ENCODE results near the gene LRRC18. TPM values are rescaled to one million over a fixed set of nuclear protein-coding genes. Genes with fewer than 3 reads are reported as not detected.

The LRRC18 gene
- polyA plus RNA-seq, 2 of the 4 experiments (the other 2 are of a cell fraction) = not detected

DNA sequence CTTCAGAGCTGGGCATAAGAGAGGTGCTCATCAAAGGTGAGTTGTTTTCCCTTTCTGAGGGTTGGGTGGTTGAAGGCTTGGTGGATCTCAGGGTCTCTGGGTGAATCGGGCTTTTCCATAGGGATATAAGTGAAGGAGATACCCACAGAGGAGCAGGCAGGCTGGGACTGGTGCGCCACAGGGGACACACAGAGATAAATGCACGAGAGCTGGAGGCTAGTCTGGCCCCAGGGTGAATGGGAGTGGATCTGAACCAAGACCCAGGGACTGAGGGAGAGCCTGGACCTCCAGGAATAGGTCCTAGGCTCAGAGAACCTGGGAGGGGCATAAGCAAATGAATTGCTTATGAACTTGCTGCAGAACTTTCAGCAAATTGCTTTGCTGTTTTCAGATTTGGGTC is 61.5 kb downstream of the LRRC18 start:
- Histone ChIP-seq H3K27ac (no peak overlapping the region), H3K9me3 (no peaks in the 10 kb centered on the region), H3K4me2 (no peak overlapping the region), H3K4me1 (no peaks in the 10 kb centered on the region), H3K4me3 (no peak overlapping the region)
- TF ChIP-seq MYC (IDR thresholded peaks at IDR 0.05; ENCODE audit: borderline replicate concordance, low read length) (no peak), MAZ (IDR thresholded peaks at IDR 0.05; ENCODE audit: borderline replicate concordance, low read depth, low read length) (no peak), NFE2L2 (conservative IDR thresholded peaks at IDR 0.05; ENCODE audit: low read length) (no peak), TP53 (CRISPR knock-in tag; IDR thresholded peaks at IDR 0.05) (no peak), KDM5A (IDR thresholded peaks at IDR 0.05) (no peak), MAFK (IDR thresholded peaks at IDR 0.05; ENCODE audit: partially characterized antibody) (no peak), JUNB (IDR thresholded peaks at IDR 0.05) (no peak)
- FAIRE-seq (no peak), DNase-seq (ENCODE audit: low read depth in 1 of 2, low spot score in 1 of 2) (no peak), ATAC-seq (no peak)
- POLR2A ChIA-PET = no interaction called here
- CTCF ChIA-PET = interaction anchor here (0.8 kb wide), 1 partner anchor 9 kb away, joined by 3 read pairs; no protein-coding TSS in a partner anchor
- WGBS (ENCODE audit: missing lambda C conversion rate) = 12% methylated on average over 3 of the region's 3 CpGs

DNA sequence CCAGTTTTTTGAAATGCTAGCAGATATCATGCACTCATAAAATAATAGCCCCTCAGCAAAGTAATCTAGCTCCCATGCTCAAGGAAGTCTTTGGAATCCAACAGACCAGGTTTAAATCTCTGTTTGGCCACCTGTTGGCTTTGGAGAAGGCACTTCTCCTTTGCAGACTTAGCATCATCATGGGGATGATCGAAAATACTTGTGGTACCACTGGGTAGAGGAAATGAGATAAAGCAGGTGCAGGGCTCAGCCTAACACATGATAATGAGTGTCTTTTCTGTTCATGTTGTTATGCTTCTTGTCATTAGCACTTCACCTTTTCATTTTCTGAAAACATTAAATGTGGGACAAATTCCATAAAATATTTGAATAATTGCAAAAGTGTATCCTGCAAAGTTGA is 67.4 kb downstream of the LRRC18 start:
- no peaks in the 10 kb centered on the region for H3K4me1 ChIP-seq
- 0% methylated on average over 1 of the region's 1 CpG for WGBS (ENCODE audit: missing lambda C conversion rate)
- no peak overlapping the region for H3K4me3 ChIP-seq
- H3K4me2 ChIP-seq = no peak overlapping the region
- H3K27ac ChIP-seq = no peak overlapping the region
- ATAC-seq (no peak), FAIRE-seq (no peak), DNase-seq (ENCODE audit: low read depth in 1 of 2, low spot score in 1 of 2) (no peak)
- TF ChIP-seq ZFP36 (IDR thresholded peaks at IDR 0.05; ENCODE audit: borderline replicate concordance, partially characterized antibody) (no peak), NFE2L2 (conservative IDR thresholded peaks at IDR 0.05; ENCODE audit: low read length) (no peak), RAD21 (conservative IDR thresholded peaks at IDR 0.05 in 1 of 2, IDR thresholded peaks at IDR 0.05 in 1 of 2) (no peak), KDM1A (IDR thresholded peaks at IDR 0.05; ENCODE audit: low read depth) (no peak), HES2 (IDR thresholded peaks at IDR 0.05) (no peak), NPAS2 (CRISPR knock-in tag; IDR thresholded peaks at IDR 0.05; ENCODE audit: borderline replicate concordance) (no peak), ELK1 (IDR thresholded peaks at IDR 0.05; ENCODE audit: low read depth, low read length) (no peak), ZSCAN20 (CRISPR knock-in tag; IDR thresholded peaks at IDR 0.05) (no peak), ESRRA (IDR thresholded peaks at IDR 0.05; ENCODE audit: borderline replicate concordance, low read length) (no peak), HOXB5 (CRISPR knock-in tag; IDR thresholded peaks at IDR 0.05) (no peak), JUNB (IDR thresholded peaks at IDR 0.05) (no peak), GATA3 (IDR thresholded peaks at IDR 0.05; ENCODE audit: borderline replicate concordance) (no peak), MAX (IDR thresholded peaks at IDR 0.05) (no peak), EHMT2 (IDR thresholded peaks at IDR 0.05; ENCODE audit: low read depth) (no peak), CEBPB (IDR thresholded peaks at IDR 0.05) (no peak), ZNF302 (CRISPR knock-in tag; IDR thresholded peaks at IDR 0.05) (no peak)
- TF ChIP-seq, protein P1, sequence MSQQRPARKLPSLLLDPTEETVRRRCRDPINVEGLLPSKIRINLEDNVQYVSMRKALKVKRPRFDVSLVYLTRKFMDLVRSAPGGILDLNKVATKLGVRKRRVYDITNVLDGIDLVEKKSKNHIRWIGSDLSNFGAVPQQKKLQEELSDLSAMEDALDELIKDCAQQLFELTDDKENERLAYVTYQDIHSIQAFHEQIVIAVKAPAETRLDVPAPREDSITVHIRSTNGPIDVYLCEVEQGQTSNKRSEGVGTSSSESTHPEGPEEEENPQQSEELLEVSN (IDR thresholded peaks at IDR 0.05; ENCODE audit: borderline replicate concordance, low read depth) = no peak
- TF ChIP-seq, protein P2, sequence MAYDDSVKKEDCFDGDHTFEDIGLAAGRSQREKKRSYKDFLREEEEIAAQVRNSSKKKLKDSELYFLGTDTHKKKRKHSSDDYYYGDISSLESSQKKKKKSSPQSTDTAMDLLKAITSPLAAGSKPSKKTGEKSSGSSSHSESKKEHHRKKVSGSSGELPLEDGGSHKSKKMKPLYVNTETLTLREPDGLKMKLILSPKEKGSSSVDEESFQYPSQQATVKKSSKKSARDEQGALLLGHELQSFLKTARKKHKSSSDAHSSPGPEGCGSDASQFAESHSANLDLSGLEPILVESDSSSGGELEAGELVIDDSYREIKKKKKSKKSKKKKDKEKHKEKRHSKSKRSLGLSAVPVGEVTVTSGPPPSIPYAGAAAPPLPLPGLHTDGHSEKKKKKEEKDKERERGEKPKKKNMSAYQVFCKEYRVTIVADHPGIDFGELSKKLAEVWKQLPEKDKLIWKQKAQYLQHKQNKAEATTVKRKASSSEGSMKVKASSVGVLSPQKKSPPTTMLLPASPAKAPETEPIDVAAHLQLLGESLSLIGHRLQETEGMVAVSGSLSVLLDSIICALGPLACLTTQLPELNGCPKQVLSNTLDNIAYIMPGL (CRISPR knock-in tag; IDR thresholded peaks at IDR 0.05; ENCODE audit: borderline replicate concordance) = no peak
- H3K9me3 ChIP-seq = no peaks in the 10 kb centered on the region
- ChIA-PET CTCF (interaction anchor here (1.3 to 1.8 kb wide), 2 partner anchors 11 to 12 kb away, joined by 3 read pairs; no protein-coding TSS in a partner anchor), POLR2A (no interaction called here)

Small RNA genes lying within 50 kb of the gene (small RNA-seq; reads per million reads assigned to genes)
- gene MIR4294 = 0 reads per million in 6 experiments

Other genes starting within 250 kb of the LRRC18 start
- gene VSTM4, start 175.7 kb upstream of the LRRC18 start, polyA plus RNA-seq (2011; rRNA removed) = 0.18 and 0.21 TPM in 2 replicates
- gene VSTM4, start 175.7 kb upstream of the LRRC18 start, polyA plus RNA-seq (2017; fragmentation: RNase III; extraction: RNeasy Plus Mini Kit Qiagen cat#74134 plus additional on column Dnase treatment) = 0.22 to 0.53 TPM (median 0.41 TPM) in 3 replicates
- gene FAM170B, start 194.2 kb upstream of the LRRC18 start, polyA plus RNA-seq (2011; rRNA removed) = not detected in 2 replicates
- not detected in 3 replicates for gene FAM170B, start 194.2 kb upstream of the LRRC18 start, polyA plus RNA-seq (2017; fragmentation: RNase III; extraction: RNeasy Plus Mini Kit Qiagen cat#74134 plus additional on column Dnase treatment)
- gene TMEM273, start 248.6 kb upstream of the LRRC18 start, polyA plus RNA-seq (2011; rRNA removed) = not detected in 2 replicates
- not detected in 3 replicates for gene TMEM273, start 248.6 kb upstream of the LRRC18 start, polyA plus RNA-seq (2017; fragmentation: RNase III; extraction: RNeasy Plus Mini Kit Qiagen cat#74134 plus additional on column Dnase treatment)